ENCODE data around the gene CD200.
A peak's percentile ranks its signal among the peaks of the same experiment; 100 is the strongest.
"Not testable (repeated sequence)": the region's sequence is repeated elsewhere in the genome, so short reads cannot be mapped to it uniquely, and the experiment has no call there.

CD200 gene

GRCh38 chr3:112391648-112392047 lies 58.7 kb downstream of the CD200 start:
- DNase-seq = no peak

- no peak for DNase-seq
These were observed 59.7 kb downstream of the CD200 start for GRCh38 chr3:112392393-112393359.

- no peak for DNase-seq
These were observed 60.4 kb downstream of the CD200 start for GRCh38 chr3:112393360-112393728.

GRCh38 chr3:112394003-112394640 lies 61.2 kb downstream of the CD200 start:
- DNase-seq = no peak

GRCh38 chr3:112395181-112395895 lies 62.4 kb downstream of the CD200 start:
- DNase-seq = no peak

- no peak for DNase-seq
These were observed 62.9 kb downstream of the CD200 start for GRCh38 chr3:112395896-112396290.

GRCh38 chr3:112397556-112397955 lies 64.6 kb downstream of the CD200 start:
- DNase-seq = no peak

- no peak for DNase-seq
These were observed 66.1 kb downstream of the CD200 start for GRCh38 chr3:112399064-112399463.

GRCh38 chr3:112399554-112399953 lies 66.6 kb downstream of the CD200 start:
- DNase-seq = not testable (repeated sequence)

GRCh38 chr3:112400317-112400716 lies 67.4 kb downstream of the CD200 start:
- DNase-seq = not testable (repeated sequence)

GRCh38 chr3:112401617-112402016 lies 68.7 kb downstream of the CD200 start:
- DNase-seq = no peak

GRCh38 chr3:112403103-112403502 lies 70.1 kb downstream of the CD200 start:
- no peak for DNase-seq

- DNase-seq = not testable (repeated sequence)
These were observed 72.1 kb downstream of the CD200 start for GRCh38 chr3:112404924-112405549.

GRCh38 chr3:112405845-112406244 lies 72.9 kb downstream of the CD200 start:
- peak; percentile 18 for DNase-seq

GRCh38 chr3:112407214-112407887 lies 74.4 kb downstream of the CD200 start:
- no peak for DNase-seq

GRCh38 chr3:112407888-112408702 lies 75.1 kb downstream of the CD200 start:
- no peak for DNase-seq

- DNase-seq = no peak
These were observed 76.1 kb downstream of the CD200 start for GRCh38 chr3:112409041-112409440.

- no peak for DNase-seq
These were observed 78.5 kb downstream of the CD200 start for GRCh38 chr3:112411425-112411824.

Data from activated CD4-positive, alpha-beta T cell treated with anti-CD3 and anti-CD28 coated beads, Interleukin-2, amount 50 U/mL, for 16 hours (primary cell).